ENCODE data around the gene SMAD6.

SMAD6 gene

GRCh38 chr15:66808181-66808824 lies 106.3 kb downstream of the SMAD6 start:
- H3K4me3 ChIP-seq (ENCODE audit: low read depth, low read length) = no peak overlapping the region
- TF ChIP-seq, protein P1, sequence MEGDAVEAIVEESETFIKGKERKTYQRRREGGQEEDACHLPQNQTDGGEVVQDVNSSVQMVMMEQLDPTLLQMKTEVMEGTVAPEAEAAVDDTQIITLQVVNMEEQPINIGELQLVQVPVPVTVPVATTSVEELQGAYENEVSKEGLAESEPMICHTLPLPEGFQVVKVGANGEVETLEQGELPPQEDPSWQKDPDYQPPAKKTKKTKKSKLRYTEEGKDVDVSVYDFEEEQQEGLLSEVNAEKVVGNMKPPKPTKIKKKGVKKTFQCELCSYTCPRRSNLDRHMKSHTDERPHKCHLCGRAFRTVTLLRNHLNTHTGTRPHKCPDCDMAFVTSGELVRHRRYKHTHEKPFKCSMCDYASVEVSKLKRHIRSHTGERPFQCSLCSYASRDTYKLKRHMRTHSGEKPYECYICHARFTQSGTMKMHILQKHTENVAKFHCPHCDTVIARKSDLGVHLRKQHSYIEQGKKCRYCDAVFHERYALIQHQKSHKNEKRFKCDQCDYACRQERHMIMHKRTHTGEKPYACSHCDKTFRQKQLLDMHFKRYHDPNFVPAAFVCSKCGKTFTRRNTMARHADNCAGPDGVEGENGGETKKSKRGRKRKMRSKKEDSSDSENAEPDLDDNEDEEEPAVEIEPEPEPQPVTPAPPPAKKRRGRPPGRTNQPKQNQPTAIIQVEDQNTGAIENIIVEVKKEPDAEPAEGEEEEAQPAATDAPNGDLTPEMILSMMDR (IDR thresholded peaks at IDR 0.05; ENCODE audit: low read depth, low read length) = no peak

- TF ChIP-seq, protein P1 (IDR thresholded peaks at IDR 0.05; ENCODE audit: low read depth, low read length) = no peak
- no peak overlapping the region for H3K4me3 ChIP-seq (ENCODE audit: low read depth, low read length)
These were observed 107.6 kb downstream of the SMAD6 start for GRCh38 chr15:66809664-66810063.

DNA sequence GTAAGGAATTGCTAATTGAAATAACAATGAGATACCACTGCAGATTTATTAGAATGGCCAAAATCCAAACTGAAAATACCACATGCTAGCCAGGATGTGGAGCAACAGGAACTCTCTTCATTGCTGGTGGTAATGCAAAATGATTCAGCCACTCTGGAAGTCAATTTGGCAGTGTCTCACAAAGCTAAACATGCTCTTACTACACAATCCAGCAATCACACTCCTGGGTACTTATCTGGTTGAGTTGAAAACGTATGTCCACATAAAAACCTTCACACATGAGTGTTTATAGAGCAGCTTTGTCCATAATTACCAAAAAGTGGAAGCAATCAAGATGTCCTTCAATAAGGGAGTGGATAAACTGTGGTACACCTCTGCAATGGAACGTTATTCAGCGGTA lies 113.3 kb downstream of the SMAD6 start:
- H3K4me3 ChIP-seq (ENCODE audit: low read depth, low read length) = no peak overlapping the region
- TF ChIP-seq, protein P1 (IDR thresholded peaks at IDR 0.05; ENCODE audit: low read depth, low read length) = no peak

DNA sequence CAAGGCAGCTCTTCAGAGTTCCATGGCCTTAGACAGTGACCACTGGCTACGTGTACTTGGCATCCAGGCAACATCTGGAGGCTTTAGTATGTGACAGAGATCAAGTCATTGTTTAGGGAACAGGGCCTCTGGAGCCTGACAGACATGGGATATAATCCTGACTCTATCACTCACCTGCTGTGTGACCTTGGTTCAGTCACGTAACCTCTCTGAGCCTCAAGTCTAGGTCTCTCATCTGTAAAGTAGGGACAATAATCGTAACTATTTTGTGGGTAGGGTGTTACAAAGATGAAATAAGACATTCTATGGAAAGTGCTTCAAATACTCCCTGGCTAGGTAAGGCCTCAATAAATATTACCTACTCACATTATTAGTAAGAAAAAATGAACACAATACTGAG lies 114.2 kb downstream of the SMAD6 start:
- TF ChIP-seq, protein P1 (IDR thresholded peaks at IDR 0.05; ENCODE audit: low read depth, low read length) = no peak

GRCh38 chr15:66819084-66819483 lies 117.0 kb downstream of the SMAD6 start:
- no peak overlapping the region for H3K4me3 ChIP-seq (ENCODE audit: low read depth, low read length)
- TF ChIP-seq, protein P1 (IDR thresholded peaks at IDR 0.05; ENCODE audit: low read depth, low read length) = no peak

More for the DNA sequence above, 114.2 kb downstream of the SMAD6 start:
- H3K4me3 ChIP-seq (ENCODE audit: low read depth, low read length) = no peak overlapping the region

DNA sequence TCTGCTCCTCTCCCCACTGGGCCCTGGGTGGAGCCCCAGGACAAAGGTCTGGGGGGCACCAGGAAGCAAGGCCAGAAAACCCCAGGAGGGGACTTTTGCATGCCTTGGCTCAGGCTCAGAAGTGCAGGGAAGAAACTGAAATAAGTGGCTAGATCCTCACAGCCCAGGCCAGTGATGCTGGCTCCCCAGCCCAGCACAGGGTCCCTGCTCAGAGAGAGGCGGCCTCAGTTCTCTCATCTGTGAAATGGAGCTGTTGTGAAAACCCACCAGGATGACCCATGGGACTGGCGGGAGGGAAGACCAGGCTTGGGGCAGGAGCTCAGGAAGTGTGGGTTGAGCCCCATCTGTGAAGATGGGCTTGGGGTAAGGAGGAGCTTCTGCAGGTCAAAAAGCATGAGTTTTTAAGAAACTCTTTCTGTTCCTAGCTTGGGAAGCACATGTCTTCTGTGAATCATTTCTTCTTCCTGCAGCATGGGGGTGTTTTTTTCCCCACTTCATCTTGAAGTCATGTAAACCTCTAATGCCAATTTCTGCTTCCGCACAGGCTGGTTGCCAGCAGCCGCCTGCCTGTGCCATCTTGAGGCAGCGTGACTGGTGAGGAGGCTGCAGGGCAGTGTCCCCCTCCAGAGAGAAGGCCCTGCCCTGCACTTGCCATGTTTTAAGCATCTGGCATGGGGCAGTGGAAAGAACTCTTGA lies 118.6 kb downstream of the SMAD6 start:
- TF ChIP-seq, protein P1 (IDR thresholded peaks at IDR 0.05; ENCODE audit: low read depth, low read length) = no peak
- H3K4me3 ChIP-seq (ENCODE audit: low read depth, low read length) = no peak overlapping the region

- TF ChIP-seq, protein P1 (IDR thresholded peaks at IDR 0.05; ENCODE audit: low read depth, low read length) = no peak
- H3K4me3 ChIP-seq (ENCODE audit: low read depth, low read length) = no peak overlapping the region
These were observed 119.3 kb downstream of the SMAD6 start for GRCh38 chr15:66821307-66821706.
